WERI-Rb-1 (cell line): ENCODE measurements around the gene ALDH1A1.

Source experiments
- DNase-seq: peaks from one replicate; pipeline ENCODE4 v3.0.0-alpha.2; 2020
- H3K27ac ChIP-seq: fragments of 250-450 bp; sonication (Bioruptor Pico); 2 replicates; pipeline ENCODE4 v1.5.1; 2020; ENCODE audit warnings: mild to moderate bottlenecking, moderate library complexity
- H3K27me3 ChIP-seq: fragments of 250-450 bp; sonication (Bioruptor Pico); 2 replicates; pipeline ENCODE4 v1.5.1; 2021; ENCODE audit warnings: mild to moderate bottlenecking, low read depth, moderate library complexity; ENCODE audit not compliant: insufficient read depth, severe bottlenecking
- H3K36me3 ChIP-seq: fragments of 250-450 bp; sonication (Bioruptor Pico); 2 replicates; pipeline ENCODE4 v1.5.1; 2020; ENCODE audit warnings: mild to moderate bottlenecking, moderate library complexity
- H3K4me3 ChIP-seq: 2 replicates; pipeline ENCODE4 v1.5.1; 2011; ENCODE audit warnings: low read depth, mild to moderate bottlenecking, control low read depth, low read length
- H3K9me3 ChIP-seq: fragments of 250-450 bp; sonication (Bioruptor Pico); 2 replicates; pipeline ENCODE4 v1.5.1; 2021; ENCODE audit warnings: mild to moderate bottlenecking, moderate library complexity; ENCODE audit not compliant: severe bottlenecking
- CTCF ChIP-seq: IDR thresholded peaks from 2 replicates; pipeline ENCODE4 v1.5.1; 2011; ENCODE audit warnings: low read depth, mild to moderate bottlenecking, control low read depth, inconsistent platforms, low read length

Gene ALDH1A1

DNA sequence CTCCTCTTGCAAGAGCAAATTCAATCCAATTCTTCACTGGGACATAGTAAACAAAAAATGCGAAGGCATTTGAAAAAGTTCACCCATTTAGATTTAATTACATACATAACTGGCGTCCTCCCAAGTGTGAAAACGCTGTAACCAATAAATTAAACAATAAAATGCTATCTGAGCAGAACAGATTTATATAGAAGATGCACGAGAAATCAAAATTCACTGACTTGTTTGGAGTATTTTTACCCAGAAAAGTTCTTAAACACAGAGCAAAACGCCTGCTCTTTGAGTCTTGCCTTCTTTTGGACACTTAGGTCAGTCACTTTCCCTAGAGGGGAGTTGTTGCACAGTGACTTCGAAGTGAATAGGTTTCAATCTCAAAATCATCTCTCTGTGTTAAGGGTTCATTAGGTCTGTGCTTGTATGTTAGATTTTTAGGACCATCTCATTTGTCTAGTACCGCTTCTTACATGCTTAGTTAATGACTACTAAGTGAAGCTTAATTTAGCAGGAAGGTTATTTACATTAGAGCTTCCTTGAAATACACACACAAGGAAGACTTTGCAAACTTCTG lies 1.9 kb downstream of the ALDH1A1 start:
- Histone ChIP-seq H3K27me3 (no peaks in the 10 kb centered on the region), H3K4me3 (no peak overlapping the region), H3K9me3 (no peaks in the 10 kb centered on the region), H3K27ac (no peak overlapping the region), H3K36me3 (no peaks in the 10 kb centered on the region)
- TF ChIP-seq CTCF: no peak
- DNase-seq: no peak

DNA sequence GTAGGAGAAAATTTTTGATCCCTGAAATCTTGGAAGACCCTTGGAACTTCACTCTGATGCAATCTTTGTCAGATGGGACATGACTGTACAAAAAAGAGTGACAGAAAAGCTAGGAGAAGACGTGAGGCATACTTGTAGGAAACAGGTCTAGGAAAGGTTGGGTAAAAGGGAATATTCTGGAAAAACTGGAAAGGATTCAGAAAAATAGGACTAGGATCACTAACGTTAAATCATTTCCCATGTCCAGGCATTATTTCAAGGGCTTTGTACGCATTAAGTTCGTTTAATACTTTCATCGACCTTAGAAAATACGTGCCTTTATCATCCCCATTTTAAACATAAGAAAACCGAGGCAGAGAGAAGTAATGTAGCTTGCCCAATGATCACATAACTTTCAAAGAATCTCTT lies 2.9 kb downstream of the ALDH1A1 start:
- H3K27ac ChIP-seq: no peak overlapping the region
- DNase-seq: no peak
- H3K36me3 ChIP-seq: no peaks in the 10 kb centered on the region
- no peak overlapping the region for H3K4me3 ChIP-seq
- H3K27me3 ChIP-seq: no peaks in the 10 kb centered on the region
- TF ChIP-seq CTCF: no peak
- no peaks in the 10 kb centered on the region for H3K9me3 ChIP-seq

DNA sequence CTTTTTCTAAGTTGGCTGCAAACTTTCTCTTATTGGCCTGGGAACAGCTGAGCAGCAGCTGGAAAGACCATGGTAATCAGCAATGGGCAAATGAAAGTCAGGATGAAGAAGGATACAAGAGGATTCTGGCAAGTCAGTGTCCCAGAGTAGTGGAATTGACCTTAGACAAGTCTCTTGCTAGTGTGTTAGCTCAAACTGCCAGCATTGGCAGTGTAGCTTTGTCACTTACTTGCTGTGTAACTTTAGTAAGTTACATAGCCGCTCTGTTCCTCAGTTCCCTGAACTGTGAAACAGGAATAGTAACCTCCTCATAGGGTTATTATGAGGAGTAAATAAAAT lies 3.6 kb downstream of the ALDH1A1 start:
- no peak for DNase-seq
- no peaks in the 10 kb centered on the region for H3K9me3 ChIP-seq
- TF ChIP-seq CTCF: no peak
- H3K4me3 ChIP-seq: no peak overlapping the region
- no peaks in the 10 kb centered on the region for H3K36me3 ChIP-seq
- H3K27ac ChIP-seq: no peak overlapping the region
- H3K27me3 ChIP-seq: no peaks in the 10 kb centered on the region

- H3K4me3 ChIP-seq: no peak overlapping the region
- no peak for TF ChIP-seq CTCF
- no peaks in the 10 kb centered on the region for H3K36me3 ChIP-seq
- no peaks in the 10 kb centered on the region for H3K9me3 ChIP-seq
- H3K27me3 ChIP-seq: no peaks in the 10 kb centered on the region
- H3K27ac ChIP-seq: no peak overlapping the region
- no peak for DNase-seq
Measured at GRCh38 chr9:72948575-72949243, 4.1 kb downstream of the ALDH1A1 start.

GRCh38 chr9:72947984-72948465 lies 4.8 kb downstream of the ALDH1A1 start:
- TF ChIP-seq CTCF: no peak
- Histone ChIP-seq H3K4me3 (no peak overlapping the region), H3K27ac (no peak overlapping the region), H3K27me3 (no peaks in the 10 kb centered on the region), H3K36me3 (no peaks in the 10 kb centered on the region), H3K9me3 (no peaks in the 10 kb centered on the region)
- DNase-seq: no peak

DNA sequence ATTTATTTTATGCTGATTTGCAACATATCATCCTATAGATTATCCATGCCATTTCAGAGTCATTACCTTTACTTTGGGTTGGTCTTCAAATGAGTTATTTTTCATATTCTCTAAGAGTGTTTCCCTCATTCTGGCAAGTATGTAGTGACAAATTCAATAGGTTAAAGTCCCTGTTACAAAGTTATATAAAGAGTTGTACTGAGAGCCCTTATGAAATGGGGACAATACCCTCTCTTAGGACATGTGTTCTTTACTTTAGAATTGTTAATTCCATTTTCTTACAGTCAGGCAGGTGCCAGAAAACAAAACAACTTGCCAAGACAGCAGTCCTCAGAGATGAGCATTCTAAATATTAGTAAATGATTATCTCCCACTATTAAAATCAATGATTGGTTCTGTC lies 6.0 kb downstream of the ALDH1A1 start:
- no peak for DNase-seq
- H3K36me3 ChIP-seq: no peaks in the 10 kb centered on the region

More for the DNA sequence above, 6.0 kb downstream of the ALDH1A1 start:
- no peak for TF ChIP-seq CTCF
- H3K9me3 ChIP-seq: no peaks in the 10 kb centered on the region
- H3K4me3 ChIP-seq: no peak overlapping the region
- no peak overlapping the region for H3K27ac ChIP-seq
- H3K27me3 ChIP-seq: no peaks in the 10 kb centered on the region
